Endothelial cell of umbilical vein (primary cell): ENCODE data around the gene ITGB2. TPM values are rescaled to one million over a fixed set of nuclear protein-coding genes. Genes with fewer than 3 reads are reported as not detected.

Source experiments
- BruUV-seq: library from RNA; stranded (reverse); fragments of 400-500 nt; replicated peaks from 2 replicates; lab custom pipeline; 2021; lab: Mats Ljungman, UMichigan
- CTCF ChIA-PET: fragments of 300-600, 350-600 bp; sonication (Branson Sonifier 250); formaldehyde crosslinking; loops from one replicate; lab custom pipeline; 2021; ENCODE audit warnings: antibody characterized with exemption, inconsistent platforms; lab: Charles Lee
- POLR2A ChIA-PET: fragments of 300-600, 350-600 bp; sonication (Branson Sonifier 250); formaldehyde crosslinking; loops from one replicate; lab custom pipeline; 2021; ENCODE audit warnings: antibody characterized with exemption, inconsistent platforms; lab: Charles Lee
- DNase-seq: peaks from one replicate; pipeline ENCODE4 v3.0.0-alpha.2; 2011; ENCODE audit warnings: low read depth, low spot score
- FAIRE-seq: peaks from 2 replicates; lab custom pipeline; 2011; peaks lifted over from hg19 to GRCh38; lab: Jason Lieb, UNC
- H2AFZ ChIP-seq: 2 replicates; pipeline ENCODE4 v1.6.0; 2012; ENCODE audit warnings: low read depth, low read length, control low read depth, inconsistent platforms
- H3K27ac ChIP-seq: 2 replicates; pipeline ENCODE4 v1.5.1; 2011; ENCODE audit warnings: low read depth, mild to moderate bottlenecking, control low read depth, low read length, moderate library complexity; ENCODE audit not compliant: insufficient read depth
- H3K27me3 ChIP-seq, 2 experiments: 2 replicates each; pipeline versions ENCODE4 v1.6.0 to v1.6.1; 2011; ENCODE audit warnings: low read length in 2 of 2, mixed read lengths in 1 of 2; ENCODE audit not compliant: control insufficient read depth in 2 of 2, insufficient read depth in 2 of 2
- H3K36me3 ChIP-seq, 2 experiments: 2 replicates in 1 of 2; 3 replicates in 1 of 2; pipeline ENCODE4 v1.5.1; 2011; ENCODE audit warnings: low read length in 2 of 2, mild to moderate bottlenecking in 1 of 2, moderate library complexity in 1 of 2; ENCODE audit not compliant: control insufficient read depth in 2 of 2, insufficient read depth in 2 of 2; ENCODE audit errors: extremely low read depth in 1 of 2
- H3K4me1 ChIP-seq: 3 replicates; pipeline ENCODE4 v1.5.1; 2011; ENCODE audit warnings: mild to moderate bottlenecking, low read length; ENCODE audit not compliant: control insufficient read depth, insufficient read depth; ENCODE audit errors: extremely low read depth
- H3K4me2 ChIP-seq: 2 replicates; pipeline ENCODE4 v1.6.1; 2011; ENCODE audit warnings: low read length, control low read depth, mixed read lengths; ENCODE audit not compliant: insufficient read depth
- H3K4me3 ChIP-seq, 3 experiments: fragments of 200-600 bp in 1 of 3; sonication (generic), shearing (Covaris generic) in 1 of 3; replicated peaks in 1 of 3; 2 replicates each; pipeline ENCODE4 v1.5.1; 2011 to 2016; ENCODE audit warnings: control low read depth in 3 of 3, low read length in 3 of 3, mild to moderate bottlenecking in 2 of 3, inconsistent platforms in 1 of 3, low read depth in 1 of 3, moderate library complexity in 1 of 3; ENCODE audit not compliant: insufficient read depth in 1 of 3
- H3K79me2 ChIP-seq: 2 replicates; pipeline ENCODE4 v1.6.0; 2012; ENCODE audit warnings: low read length, inconsistent platforms; ENCODE audit not compliant: control insufficient read depth, insufficient read depth
- H3K9ac ChIP-seq: replicated peaks from 2 replicates; pipeline ENCODE3; 2011; ENCODE audit warnings: low read length, control low read depth; ENCODE audit not compliant: insufficient read depth; ENCODE audit errors: extremely low read depth
- H3K9me1 ChIP-seq: replicated peaks from 3 replicates; pipeline ENCODE4 v1.6.0; 2011; ENCODE audit warnings: mild to moderate bottlenecking, low read length; ENCODE audit not compliant: control insufficient read depth, insufficient read depth; ENCODE audit errors: extremely low read depth
- H3K9me3 ChIP-seq: replicated peaks from 2 replicates; pipeline ENCODE4 v1.5.1; 2012; ENCODE audit warnings: low read length, inconsistent platforms; ENCODE audit not compliant: control insufficient read depth, insufficient read depth
- H4K20me1 ChIP-seq: replicated peaks from 2 replicates; pipeline ENCODE3; 2011; ENCODE audit warnings: mild to moderate bottlenecking, low read length; ENCODE audit not compliant: control insufficient read depth, insufficient read depth; ENCODE audit errors: extremely low read depth
- EZH2 ChIP-seq: IDR thresholded peaks from 2 replicates; pipeline ENCODE4 v1.6.1; 2012; ENCODE audit warnings: borderline replicate concordance, low read depth, mild to moderate bottlenecking, moderate library complexity, low read length, inconsistent platforms; ENCODE audit not compliant: severe bottlenecking
- GATA2 ChIP-seq: IDR thresholded peaks from 2 replicates; pipeline ENCODE4 v1.7.0; 2011; ENCODE audit warnings: low read depth, mild to moderate bottlenecking, moderate library complexity, mixed read lengths, low read length; ENCODE audit not compliant: insufficient read length, insufficient read depth
- JUN ChIP-seq: IDR thresholded peaks from 2 replicates; pipeline ENCODE4 v1.6.1; 2011; ENCODE audit warnings: borderline replicate concordance, low read depth; ENCODE audit not compliant: insufficient read length, insufficient read depth
- POLR2A ChIP-seq: IDR thresholded peaks from 2 replicates; pipeline ENCODE4 v1.6.1; 2012; ENCODE audit warnings: low read depth, mild to moderate bottlenecking, control low read depth, low read length
- POLR2AphosphoS5 ChIP-seq: IDR thresholded peaks from 2 replicates; pipeline ENCODE4 v1.6.1; 2012; ENCODE audit warnings: low read depth, mild to moderate bottlenecking, control low read depth, low read length, moderate library complexity; ENCODE audit not compliant: insufficient read depth
- dilution Hi-C: fragments of 300-500 bp; cut with MboI; formaldehyde crosslinking; loops from one replicate; pipeline ENCODE4 v1.15.0; 2019; ENCODE audit warnings: low sequenced_read_pairs; ENCODE audit not compliant: extremely low pct_ligation_motif_present
- intact Hi-C: fragments of 100-400 bp; cut with micrococcal nuclease; formaldehyde crosslinking; loops from one replicate; pipeline ENCODE4 v1.10.0; 2022
- polyA plus RNA-seq, 4 experiments: library from polyadenylated mRNA; depleted of rRNA in 3 of 4; stranded (reverse) in 3 of 4; unstranded in 1 of 4; fragments of >200 nt; gene quantifications; 2 replicates each; pipeline versions ENCODE4 v1.2.1 to v1.2.3, GENCODE V29; 2011 to 2012; ENCODE audit warnings: missing spikeins in 1 of 4
- total RNA-seq: library from RNA; stranded (reverse); gene quantifications from 2 replicates; pipeline ENCODE4 v1.2.3, GENCODE V29; 2021
- TF ChIP-seq, protein P1 (sequence below), 2 donors: IDR thresholded peaks; 1 replicate in 1 of 2; 2 replicates in 1 of 2; pipeline ENCODE4 v1.5.1; 2011; ENCODE audit warnings: low read length in 2 of 2, mild to moderate bottlenecking in 2 of 2, moderate library complexity in 2 of 2, control low read depth in 1 of 2, inconsistent platforms in 1 of 2, low read depth in 1 of 2; ENCODE audit not compliant: insufficient read depth in 1 of 2; ENCODE audit errors: extremely low read depth in 1 of 2
- TF ChIP-seq, protein P2 (sequence below): IDR thresholded peaks from 2 replicates; pipeline ENCODE4 v1.6.1; 2011; ENCODE audit not compliant: insufficient read depth, insufficient read length

Gene ITGB2
- total and polyA plus RNA-seq, 2 donors (not counting 3 experiments of a cell fraction or from before 2014, with no cell fraction given): 0.39 to 0.91 TPM

DNA sequence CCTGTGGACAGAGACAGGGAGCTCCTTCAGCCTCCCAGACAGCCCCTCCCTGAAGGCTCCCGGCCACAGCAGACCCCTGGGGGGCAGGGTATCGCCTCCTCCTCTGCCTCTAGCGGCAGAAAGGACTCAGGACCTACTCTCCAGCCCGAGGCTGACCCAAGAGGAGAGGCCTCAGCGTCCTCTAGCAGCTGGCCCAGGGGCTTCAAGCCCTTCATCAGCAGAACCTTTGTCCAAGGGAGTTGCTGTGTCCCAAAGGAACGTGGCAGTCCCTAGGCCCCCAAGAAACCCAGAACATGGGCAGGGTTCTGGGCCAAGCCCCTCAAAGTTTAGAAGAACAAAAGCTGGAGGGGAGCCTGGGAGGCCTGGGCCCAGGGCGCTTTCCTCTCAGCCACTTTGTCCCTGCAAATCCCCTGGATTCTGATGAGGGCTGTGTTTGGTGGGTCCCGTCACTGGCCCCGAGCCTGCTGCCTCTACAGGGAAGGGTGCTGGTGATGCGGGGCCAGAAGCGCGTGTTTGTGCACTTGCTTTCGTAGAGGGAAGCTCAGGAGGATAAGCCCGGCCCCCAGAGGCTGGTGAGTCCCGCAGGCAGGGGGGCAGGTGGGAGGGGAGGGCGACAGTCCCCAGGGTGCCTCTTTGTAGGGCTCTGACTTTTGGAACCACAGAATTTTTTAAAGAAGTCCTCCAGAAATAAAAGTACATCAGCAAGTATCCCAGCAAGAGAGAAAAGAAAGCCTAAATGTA, 13.3 kb downstream of the ITGB2 start:
- TF ChIP-seq POLR2A (no peak), EZH2 (no peak), GATA2 (no peak), POLR2AphosphoS5 (no peak), JUN (no peak)
- TF ChIP-seq, protein P1, sequence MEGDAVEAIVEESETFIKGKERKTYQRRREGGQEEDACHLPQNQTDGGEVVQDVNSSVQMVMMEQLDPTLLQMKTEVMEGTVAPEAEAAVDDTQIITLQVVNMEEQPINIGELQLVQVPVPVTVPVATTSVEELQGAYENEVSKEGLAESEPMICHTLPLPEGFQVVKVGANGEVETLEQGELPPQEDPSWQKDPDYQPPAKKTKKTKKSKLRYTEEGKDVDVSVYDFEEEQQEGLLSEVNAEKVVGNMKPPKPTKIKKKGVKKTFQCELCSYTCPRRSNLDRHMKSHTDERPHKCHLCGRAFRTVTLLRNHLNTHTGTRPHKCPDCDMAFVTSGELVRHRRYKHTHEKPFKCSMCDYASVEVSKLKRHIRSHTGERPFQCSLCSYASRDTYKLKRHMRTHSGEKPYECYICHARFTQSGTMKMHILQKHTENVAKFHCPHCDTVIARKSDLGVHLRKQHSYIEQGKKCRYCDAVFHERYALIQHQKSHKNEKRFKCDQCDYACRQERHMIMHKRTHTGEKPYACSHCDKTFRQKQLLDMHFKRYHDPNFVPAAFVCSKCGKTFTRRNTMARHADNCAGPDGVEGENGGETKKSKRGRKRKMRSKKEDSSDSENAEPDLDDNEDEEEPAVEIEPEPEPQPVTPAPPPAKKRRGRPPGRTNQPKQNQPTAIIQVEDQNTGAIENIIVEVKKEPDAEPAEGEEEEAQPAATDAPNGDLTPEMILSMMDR (IDR thresholded peaks at IDR 0.05; ENCODE audit: extremely low read depth in 1 of 2, insufficient read depth in 1 of 2, low read depth in 1 of 2, low read length in 2 of 2): no peak
- TF ChIP-seq, protein P2, sequence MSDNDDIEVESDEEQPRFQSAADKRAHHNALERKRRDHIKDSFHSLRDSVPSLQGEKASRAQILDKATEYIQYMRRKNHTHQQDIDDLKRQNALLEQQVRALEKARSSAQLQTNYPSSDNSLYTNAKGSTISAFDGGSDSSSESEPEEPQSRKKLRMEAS: no peak
- no peaks in the 10 kb centered on the region for H3K9me1 ChIP-seq
- intact Hi-C loops: no loop called here
- no peak overlapping the region for H3K4me3 ChIP-seq
- DNase-seq (no peak), FAIRE-seq (no peak)
- H3K27ac ChIP-seq: no peak overlapping the region
- ChIA-PET CTCF (interaction anchor here (0.8 to 3.3 kb wide), 14 partner anchors 9 to 229 kb away, joined by 3 to 11 read pairs (median 4); partner anchors contain the start of genes PTTG1IP and UBE2G2), POLR2A (no interaction called here)
- no peaks in the 10 kb centered on the region for H3K36me3 ChIP-seq
- H2AFZ ChIP-seq: no peak overlapping the region
- dilution Hi-C loops: no loop called here
- no peak overlapping the region for H3K9ac ChIP-seq
- no peaks in the 10 kb centered on the region for H3K9me3 ChIP-seq
- no peaks in the 10 kb centered on the region for H3K79me2 ChIP-seq
- H4K20me1 ChIP-seq: no peaks in the 10 kb centered on the region
- no peaks in the 10 kb centered on the region for H3K27me3 ChIP-seq
- peaks cover 9% of the 10 kb centered on the region for H3K4me1 ChIP-seq
- no peak overlapping the region for H3K4me2 ChIP-seq
- BruUV-seq: no TSS peak
